GM18519 (cell line): ENCODE results near the gene GLG1.
"Not testable (repeated sequence)": the region's sequence is repeated elsewhere in the genome, so short reads cannot be mapped to it uniquely, and the experiment has no call there.

Experiments
- ATAC-seq: cut with Tn5 transposase; IDR thresholded peaks from one replicate; pipeline ENCODE4 v1.9.1; 2021; ENCODE audit warnings: mild to moderate bottlenecking, moderate library complexity; ENCODE audit not compliant: unreplicated experiment, low FRiP score

GLG1 gene

DNA sequence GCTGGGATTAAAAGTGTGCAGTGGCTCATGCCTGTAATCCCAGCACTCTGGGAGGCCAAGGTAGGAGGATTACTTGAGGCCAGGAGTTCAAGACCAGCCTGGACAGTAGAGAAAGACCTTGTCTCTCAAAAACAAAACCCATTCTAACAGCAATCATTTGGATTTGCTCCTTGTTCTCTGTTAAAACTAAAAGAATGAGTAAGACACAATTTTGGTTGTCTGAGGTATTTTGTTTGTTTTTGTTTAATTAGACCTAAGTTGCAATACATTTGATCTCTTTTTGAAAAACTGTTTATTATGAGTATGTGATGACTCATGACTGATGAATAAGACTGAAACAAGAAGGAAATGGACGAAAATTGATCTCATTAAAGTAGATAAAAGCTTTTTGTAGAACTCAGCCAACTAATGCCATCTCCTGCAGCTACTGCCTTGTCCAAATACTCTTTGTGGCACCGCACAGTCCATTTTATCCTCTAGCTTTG is 29.0 kb downstream of the GLG1 start:
- ATAC-seq: no peak

DNA sequence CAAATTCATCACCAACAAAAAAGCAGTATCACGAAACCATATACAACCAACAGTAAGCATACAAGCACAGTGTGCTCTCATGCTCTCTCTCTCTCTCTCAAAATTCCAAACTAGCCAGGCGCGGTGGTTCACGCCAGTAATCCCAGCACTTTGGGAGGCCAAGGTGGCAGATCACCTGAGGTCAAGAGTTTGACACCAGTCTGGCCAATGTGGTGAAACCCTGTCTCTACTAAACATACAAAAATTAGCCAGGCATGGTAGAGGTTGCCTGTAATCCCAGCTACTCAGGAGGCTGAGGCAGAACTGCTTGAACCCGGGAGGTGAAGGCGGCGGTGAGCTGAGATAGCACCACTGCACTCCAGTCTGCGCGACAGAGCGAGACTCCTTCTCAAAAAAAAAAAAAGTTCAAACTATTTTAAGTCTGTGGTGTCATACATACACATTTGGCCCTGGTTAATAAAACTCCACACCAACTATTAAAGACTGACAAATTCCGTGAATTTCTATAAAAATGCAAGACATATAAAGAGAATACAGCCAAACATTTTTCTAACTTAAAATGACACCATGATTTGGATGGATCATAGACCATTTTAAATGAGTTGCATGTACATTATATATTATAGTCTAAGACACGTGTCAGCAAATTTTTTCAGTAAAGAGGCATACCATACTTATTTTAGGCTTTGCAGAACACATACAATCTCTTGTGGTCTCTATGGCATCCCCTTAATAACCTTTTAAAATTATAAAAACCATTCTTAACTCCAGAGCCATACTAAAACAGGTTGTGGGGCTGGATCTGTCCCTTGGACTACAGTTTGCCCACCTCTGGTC is 30.9 kb downstream of the GLG1 start:
- no peak for ATAC-seq

DNA sequence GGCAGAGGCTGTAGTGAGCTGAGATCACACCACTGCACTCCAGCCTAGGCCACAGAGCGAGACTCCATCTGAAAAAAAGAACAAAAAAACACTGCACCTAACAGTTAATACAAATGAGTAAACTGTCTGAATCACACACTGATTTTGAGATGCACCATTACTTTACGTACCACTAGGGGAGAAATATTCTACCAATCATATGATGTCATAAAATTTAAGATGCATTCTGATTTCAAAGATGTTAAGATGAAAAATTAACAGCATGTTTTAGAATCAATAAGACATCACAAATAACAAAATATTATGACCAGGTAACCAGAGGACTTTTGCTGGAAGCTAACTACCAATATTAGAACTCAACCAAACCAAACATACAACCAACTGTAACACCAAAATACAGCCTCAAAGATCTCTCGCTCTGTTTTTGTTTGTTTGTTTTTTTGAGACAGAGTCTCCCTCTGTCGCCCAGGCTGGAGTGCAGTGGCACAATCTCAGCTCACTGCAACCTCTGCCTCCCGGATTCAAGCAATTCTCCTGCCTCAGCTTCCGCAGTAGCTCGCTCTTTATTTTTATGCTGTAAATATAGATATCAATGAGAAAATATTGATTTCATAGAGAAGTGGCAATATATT is 31.6 kb downstream of the GLG1 start:
- ATAC-seq: no peak

DNA sequence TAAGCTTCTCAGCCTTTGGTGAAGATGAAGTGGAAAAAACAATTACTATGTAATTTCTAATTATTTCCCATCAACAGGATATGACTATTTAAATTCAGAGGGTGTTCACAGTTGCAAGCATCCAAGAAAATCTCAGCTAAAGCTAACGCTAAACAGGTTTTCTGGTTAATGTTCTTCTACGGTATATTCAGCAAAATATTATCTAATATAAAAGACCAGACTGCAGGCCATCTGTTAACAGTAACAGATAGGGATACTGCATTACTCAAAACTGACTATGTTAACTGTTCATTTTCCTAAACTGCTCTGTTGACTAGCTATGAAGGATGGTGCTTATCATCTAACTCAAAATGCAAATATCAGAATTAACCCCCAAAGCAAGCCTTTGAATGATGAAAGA is 32.8 kb downstream of the GLG1 start:
- ATAC-seq: no peak

DNA sequence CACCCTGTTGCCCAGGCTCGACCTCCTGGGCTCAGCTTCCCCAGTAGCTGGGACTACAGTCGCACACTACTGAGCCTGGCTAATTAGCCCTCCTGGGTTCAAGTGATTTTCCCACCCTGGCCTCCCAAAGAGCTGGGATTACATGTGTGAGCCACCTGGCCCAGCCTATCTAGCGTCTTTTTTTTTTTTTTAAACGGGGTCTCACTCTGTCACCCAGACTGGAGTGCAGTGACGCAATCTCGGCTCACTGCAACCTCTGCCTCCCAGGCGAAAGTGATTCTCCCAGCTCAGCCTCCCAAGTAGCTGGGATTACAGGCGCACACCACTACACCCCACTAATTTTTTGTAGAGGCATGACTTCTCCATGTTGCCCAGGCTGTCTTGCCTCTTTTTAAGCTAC is 33.3 kb downstream of the GLG1 start:
- no peak for ATAC-seq

DNA sequence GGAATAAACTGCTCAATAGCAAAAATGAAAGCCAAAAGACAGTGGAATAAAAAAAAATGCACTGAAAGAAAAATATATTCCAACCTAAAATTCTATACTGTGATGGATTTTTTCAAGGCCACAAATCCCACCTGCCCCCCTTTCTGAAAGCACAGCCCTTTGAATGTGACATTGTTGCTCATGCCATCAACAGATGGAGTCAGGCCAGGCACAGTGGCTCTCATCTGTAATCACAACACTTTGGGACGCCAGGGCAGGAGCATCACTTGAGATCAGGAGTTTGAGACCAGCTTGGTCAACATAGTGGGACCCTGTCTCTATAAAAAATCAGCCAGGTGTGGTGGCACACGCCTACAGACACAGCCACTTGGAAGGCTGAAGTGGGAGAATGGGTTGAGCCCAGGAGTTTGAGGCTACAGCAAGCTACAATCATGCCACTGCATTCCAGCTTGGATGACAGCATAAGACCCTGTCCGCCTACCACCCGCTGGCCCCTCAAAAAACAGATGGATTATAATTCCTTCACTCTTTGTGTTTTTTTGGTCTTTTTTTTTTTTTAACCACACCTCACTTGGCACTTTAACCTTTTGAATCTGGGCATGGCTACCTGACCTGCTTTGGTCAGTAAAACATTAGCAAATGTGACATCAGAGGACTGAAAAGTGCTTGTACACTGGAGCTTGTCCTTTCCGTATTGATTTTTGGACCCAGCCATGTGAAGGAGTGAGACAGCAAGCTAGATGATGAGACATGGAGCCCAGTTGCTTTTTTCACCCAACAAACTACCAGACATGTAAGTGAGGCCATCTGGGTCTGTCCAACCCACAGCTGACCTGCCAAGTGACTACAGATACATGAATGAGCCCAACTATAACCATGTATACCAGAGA is 36.3 kb downstream of the GLG1 start:
- ATAC-seq: no peak

DNA sequence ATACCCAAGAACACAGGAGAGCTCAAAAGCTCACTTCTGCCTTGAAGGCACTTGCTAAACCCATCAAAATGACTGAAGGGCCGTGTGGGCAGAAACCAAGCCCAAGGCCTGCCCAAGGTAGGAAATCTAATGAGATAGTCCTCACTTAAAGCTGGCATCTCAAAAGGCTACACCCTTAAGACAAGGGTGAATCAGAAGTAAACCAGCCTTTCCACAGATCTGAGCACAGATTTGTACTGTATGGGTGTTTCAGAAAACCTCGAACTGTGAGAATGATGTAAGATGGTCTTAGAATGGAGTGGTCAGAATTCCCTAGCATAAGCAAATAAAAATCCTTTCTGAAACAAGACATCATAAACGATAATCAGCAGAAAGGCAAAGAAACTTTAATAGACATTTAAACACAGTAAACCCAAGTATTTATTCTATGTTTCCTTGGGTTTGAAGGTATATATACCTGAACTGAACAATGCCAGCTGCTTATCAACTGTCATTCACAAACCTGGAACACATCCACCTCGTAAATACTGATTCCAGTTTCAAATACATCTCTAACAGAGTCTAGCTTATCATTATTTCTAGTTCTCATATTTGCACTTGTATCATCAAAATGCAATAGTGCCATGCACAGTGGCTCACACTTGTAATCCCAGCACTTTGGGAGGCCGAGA is 37.8 kb downstream of the GLG1 start:
- ATAC-seq: no peak

DNA sequence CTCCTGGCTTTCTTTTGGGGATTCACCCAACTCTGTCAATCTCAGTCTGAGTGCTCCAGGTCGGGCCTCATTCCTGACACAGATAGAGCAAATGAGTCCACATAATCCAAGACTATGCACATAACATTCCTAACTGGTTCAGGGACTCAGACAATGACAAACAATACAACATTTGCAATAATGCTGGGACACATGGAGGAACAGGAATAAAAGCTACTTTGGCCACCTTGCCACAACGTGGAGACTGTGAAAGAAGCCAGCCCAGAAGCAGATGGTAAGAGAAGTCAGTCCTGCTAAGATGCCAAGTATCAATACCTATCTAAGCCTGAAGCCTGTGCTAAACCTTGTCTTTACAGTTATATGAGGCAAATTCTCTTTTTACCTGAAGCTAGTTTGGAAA is 39.0 kb downstream of the GLG1 start:
- ATAC-seq: no peak

DNA sequence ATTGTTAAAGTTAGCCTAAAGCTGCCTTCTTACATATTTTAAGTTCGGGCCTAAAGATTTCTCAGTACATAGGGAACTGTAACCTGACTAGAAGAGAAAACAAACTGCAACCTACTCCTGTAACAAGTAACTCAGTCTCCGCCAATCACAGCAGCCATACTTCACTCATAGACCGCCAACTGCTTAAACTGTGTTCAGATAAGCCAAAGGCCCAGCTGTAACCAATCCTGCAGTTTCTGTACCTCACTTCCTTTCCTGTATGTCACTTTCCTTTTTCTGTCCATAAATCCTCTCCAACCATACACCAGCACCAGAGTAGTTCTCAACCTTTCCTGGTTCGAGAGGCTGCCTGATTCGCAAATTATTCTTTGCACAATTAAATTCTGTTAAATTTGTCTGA is 41.5 kb downstream of the GLG1 start:
- ATAC-seq: no peak

DNA sequence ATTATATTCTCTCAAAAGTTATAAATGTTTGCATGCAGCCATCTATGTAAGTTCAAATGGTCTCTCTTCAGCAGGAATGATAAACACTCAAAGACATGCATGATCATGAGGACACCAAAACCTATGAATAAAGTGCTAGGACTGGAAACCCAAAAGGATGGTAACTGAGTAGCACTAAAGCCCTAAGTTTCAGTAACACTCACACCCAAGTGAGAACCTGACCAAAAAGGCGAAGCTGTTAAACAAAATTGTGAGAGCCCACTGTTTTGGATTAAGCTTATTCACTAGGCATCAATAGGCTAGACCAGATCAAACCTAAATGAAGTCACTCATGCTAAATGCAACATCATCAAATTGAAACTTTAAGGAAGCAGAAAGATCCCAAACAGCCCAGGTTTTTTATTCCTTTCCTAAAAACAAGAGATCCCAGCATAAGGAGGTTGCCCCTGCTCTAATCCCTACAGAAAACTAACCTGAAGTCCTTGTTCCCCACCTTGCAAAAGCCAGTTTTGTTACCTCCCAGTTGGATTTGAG is 42.4 kb downstream of the GLG1 start:
- ATAC-seq: no peak

DNA sequence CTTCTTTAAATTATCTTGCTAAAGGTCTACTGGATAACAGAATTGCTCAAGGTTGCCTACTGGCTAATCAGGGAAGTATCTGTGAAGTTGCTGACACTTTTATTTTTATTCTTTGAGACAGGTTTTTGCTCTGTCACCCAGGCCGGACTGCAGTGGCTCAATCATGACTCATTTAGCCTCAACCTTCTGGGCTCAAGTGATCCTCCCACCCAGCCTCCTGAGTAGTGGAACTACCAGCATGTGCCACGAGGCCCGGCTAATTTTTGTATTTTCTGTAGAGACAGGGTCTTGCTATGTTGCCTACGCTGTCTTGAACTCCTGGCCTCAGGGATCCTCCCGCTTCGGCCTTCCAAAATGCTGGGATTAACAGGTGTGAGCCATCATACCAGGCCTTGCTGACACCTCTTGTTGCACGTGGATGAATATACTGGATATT is 43.1 kb downstream of the GLG1 start:
- ATAC-seq: no peak

DNA sequence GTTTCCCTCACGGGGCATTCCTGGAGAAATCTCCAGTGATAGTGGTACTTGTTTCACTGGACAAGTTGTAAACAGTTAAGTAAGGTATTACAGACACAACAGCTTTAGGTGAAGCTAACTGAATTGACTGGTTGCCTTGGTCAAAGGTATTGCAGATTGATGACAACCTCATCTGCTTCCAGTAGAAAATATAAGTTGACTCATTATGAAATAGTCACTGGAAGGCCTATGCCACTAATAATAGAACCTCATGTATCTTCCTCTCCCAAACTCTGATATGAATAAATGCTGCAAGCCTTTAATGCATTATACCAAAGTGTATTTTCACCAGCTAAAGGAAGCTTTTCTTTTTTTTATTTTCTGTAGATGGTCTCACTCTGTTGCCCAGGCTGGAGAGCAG is 44.8 kb downstream of the GLG1 start:
- ATAC-seq: no peak

DNA sequence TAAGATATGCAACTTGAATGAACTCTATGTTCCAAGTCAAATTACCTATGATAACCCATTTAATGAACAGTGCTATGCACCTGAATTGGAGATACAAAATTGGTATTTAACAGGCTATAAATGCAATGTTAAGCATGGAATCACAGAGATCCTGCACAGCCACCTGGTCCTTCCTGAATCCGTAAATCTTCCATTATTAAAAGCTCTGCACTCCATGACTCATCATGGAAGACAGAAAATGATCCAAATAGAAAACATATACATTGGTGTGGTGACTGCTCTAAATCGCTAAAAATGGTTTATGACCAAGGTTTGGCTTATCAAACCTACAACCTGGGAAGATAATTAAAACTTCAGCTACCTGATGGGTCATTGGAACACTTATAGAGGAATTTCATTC is 45.3 kb downstream of the GLG1 start:
- ATAC-seq: no peak

DNA sequence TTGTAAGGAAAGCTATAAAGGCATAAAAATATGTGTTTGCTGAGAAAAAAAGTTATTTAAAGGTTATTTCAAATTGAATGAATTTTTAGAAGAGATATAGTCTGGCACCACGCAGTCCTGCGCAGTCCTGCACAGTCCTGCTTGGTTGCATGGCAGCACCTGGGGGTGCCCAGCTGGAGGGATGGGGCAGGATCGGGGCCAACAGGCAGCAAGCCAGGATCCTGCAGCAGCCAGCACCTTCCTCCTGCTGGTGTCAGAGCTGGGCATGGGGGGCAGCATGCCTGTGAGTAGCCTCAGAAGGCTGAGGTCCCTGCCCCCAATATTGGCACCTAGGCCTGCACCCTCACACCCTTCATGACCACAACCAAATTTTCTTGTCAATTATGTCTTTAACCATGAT is 46.0 kb downstream of the GLG1 start:
- ATAC-seq: no peak

DNA sequence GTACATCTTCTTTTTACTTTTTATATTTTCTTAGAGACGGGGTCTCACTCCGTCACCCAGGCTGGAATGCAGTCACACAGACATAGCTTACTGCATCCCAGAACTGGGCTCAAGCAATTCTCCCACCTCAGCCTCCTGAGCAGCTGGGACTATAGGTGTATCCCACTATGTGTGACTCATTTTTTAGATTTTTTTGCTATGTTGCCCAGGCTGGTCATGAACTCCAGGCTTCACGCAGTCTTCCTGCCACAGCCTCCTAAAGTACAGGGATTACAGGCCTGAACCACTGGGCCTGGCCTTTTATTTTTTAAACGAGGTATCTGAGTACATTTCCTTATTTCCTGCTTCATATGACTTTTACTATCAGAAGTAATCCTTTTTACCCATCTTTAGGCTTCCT is 48.0 kb downstream of the GLG1 start:
- ATAC-seq: no peak

DNA sequence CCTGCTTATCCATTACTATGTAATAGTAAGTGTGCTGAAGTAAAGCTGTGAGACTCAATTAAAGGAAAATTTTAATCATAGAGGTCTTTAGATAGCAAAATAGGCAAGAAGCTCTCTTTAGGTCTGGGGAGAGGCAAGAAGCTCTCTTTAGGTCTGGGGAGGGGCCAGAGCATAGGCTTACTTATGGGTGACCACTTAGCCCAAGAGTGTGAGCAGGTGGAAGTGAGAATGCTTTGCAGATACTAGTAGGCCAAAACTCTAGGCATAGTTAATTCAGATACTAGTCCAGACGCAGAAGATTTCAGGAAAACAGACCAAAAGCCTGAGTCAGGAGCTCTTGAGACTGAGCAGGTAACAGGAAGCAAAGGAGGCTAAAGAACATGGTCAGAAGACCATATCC is 49.6 kb downstream of the GLG1 start:
- ATAC-seq: no peak

DNA sequence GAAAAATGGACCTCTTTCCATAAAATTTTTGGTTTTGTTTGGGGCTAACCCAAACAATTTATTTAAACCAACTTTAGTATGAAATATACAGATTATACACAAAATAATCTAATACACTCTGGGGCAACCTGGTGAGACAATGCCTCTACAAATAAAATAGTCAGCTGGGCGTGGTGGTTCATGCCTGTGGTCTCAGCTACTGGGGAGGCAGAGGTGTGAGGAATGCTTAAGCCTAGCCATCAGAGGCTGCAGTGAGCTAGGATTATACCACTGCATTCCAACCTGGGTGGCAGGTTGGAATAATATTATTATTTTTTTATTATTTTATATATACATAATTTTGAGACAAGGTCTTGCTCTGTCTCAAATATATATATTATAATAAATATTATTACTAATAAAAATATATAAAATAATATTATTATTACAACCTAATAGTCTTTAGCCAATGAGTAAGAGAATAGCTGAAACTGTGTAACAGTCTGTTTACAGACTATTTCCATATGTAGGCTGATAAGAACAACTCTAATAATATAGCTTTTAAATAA is 50.5 kb downstream of the GLG1 start:
- ATAC-seq: no peak

DNA sequence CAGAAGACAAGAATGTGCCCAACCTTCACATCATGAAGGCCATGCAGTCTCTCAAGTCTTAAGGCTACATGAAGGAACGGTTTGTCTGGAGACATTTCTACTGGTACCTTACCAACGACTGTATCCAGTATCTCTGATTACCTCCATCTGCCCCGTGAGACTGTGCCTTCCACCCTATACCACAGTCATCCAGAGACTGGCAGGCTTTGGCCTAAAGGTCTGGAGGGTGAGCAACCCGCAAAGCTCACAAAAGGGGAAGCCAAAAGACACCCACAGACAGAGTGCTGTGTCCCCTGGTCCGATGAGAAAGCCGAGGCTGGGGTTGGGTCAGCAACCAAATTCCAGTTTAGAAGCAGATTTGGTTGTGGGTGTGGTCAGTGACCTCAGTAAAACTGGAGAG is 54.6 kb downstream of the GLG1 start:
- ATAC-seq: not testable (repeated sequence)

DNA sequence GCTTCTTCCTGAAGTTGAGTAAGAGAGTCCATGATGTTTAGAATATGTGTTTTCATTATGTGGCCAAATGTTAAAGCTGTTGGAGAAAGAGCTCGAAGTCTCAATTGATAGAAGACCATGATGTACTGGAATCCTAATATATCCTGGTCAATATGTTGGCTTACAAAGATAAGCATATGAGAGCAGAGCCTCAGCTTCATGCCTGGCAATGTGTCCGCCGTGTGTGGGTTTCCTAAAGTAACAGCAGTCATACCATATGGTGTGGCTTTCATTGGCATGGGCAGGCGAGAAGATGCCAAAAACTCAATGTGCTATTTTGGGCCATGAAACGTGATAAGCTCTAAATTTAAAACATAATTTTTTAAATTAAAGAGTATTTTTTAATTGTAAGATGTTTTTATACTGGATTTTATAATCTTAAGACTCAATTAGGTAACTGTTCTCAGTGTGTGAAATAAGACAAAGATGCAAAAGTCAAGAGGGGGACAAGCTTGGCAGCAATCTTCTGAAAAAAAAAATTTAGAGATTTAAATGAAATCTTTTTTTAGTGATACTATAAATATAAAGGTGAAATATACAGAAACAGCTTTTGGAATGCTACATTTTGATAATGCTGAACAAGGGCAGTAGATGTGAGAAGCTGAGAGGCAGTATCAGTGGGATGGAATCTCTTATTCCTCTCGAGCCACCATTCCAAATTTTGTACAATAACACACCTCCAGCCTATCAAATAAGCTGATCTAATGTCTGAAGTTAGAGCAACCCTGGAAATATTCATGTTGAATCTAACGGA is 56.5 kb downstream of the GLG1 start:
- not testable (repeated sequence) for ATAC-seq
